T-helper 9 cell (primary cell): Measurements from ENCODE around the gene PARVB.

ENCODE experiments used
- DNase-seq: peaks from one replicate; pipeline ENCODE4 v3.0.0-alpha.2; 2020
- total RNA-seq, 2 donors: gene quantifications; one replicate each; lab custom pipeline; 2026; lab: John Stamatoyannopoulos, UW

The PARVB gene, protein sequence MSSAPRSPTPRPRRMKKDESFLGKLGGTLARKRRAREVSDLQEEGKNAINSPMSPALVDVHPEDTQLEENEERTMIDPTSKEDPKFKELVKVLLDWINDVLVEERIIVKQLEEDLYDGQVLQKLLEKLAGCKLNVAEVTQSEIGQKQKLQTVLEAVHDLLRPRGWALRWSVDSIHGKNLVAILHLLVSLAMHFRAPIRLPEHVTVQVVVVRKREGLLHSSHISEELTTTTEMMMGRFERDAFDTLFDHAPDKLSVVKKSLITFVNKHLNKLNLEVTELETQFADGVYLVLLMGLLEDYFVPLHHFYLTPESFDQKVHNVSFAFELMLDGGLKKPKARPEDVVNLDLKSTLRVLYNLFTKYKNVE
- 11.3 to 12.2 reads per million in 2 donors for total RNA-seq

DNA sequence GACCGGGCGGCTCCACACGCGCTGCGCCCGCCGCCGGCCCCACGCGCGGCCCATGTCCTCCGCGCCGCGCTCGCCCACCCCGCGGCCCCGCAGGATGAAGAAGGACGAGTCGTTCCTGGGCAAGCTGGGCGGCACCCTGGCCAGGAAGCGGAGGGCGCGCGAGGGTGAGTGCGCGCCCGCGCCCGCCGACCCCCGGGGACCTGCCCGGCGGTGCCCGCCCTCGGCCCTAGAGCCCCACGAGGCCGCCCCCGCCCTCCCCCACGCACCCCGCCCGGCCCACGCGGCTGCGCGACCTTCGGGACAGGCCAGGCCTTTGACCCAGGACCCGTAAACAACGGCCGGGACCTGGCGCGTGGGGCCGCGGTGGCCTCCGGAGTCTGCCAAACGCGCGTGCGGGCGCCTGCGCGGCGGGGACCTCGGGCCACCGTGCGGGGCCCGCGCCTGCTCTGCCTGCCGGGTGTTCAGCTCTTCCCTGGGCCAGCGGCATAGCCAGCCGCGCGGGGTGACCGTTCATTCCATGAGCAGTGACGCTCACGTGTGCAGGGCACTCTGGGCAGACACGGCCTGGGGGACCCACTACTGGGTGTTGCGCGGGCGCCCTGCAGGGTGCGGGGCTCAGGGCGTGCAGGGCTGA, at the start of gene PARVB:
Gene PARVB, plus strand, starts transcription at position 15 of the 634 bp plus-strand sequence. Its CDS starts 38 bp downstream, at position 53.
- no peak for DNase-seq

DNA sequence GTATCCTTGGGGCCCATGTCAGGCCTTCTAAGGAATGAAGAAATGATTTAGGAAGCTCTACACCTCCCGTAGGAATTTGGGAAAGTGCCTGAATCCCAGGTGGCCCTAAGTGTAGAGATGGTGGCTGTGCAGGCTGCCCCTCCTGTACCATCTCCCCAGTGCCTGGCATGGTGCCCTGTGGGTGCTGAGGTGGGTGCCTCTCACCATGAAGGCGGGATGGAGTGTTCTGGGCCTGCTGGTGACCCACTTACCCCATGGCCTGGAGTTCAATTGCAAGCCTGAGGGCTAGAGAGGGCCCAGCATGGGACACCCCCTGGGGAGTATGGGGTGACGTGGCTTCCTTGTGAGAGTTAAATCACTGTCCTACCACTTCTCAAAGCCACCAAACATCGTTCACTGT, 49.1 kb upstream of the PARVB start:
- no peak for DNase-seq

DNA sequence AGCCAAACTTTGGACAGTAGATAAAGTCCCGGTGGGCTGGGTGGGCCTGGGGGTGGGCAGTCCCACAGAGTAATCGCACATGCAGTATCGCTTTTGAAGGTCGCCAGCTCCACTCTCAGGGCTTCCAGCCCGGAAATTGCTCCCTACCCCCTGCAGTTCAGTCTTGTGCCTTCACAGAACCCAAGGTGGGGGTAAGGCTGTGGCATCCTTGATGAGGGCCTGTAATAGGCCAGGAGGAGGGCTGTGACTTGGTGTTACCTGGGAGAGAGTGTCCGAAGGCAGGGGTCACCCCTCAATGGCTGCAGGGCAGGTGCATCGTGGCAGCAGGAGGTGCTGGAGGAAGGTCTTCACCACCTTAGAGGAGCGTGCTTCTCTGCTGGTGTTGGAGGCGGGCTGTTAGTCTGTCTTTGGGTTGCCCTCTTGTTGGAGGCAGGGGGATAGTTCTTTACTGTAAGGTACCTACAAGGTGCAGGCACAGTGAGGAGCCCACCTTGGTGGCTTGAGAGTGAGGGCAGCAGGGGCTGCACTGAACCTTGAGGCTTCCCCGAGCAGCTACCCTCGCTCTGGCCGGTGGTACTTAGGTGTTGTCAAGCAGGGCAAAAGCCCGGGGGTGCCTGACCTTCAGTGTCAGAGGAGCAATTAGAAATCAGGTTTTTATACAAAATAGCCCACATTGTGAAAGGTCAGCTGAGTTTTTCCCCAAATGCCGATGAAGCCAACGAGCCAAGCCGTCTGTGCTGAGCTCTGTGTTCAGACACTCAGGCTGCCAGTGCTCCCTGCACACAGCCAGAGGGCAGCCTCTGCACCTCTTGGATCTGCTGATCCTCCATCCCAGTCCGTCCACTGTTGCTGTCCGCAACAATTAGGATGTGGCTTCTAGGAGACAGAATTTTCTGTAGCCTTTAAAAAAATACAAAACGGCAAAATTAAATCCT, 47.0 kb upstream of the PARVB start:
- no peak for DNase-seq

DNA sequence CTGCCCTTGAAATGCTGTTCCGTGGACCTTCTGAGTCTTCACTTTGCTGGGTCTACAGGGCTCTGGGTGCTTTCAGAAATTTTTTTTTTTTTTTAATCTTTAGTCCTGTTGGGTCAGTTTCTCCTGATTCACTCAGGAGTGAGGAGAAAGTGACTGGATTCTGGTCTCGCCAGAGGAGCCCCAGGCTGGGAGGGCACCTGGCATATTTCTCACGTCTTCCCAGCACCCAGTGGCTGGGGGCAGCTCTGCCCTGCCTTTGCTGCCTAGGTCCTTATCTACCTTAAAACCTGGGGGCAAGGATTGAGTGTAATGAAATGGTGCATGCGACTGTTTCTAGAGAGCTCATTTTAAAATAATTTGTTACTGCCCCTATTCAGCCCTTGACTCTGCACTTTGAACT, 45.5 kb upstream of the PARVB start:
- DNase-seq: no peak

DNA sequence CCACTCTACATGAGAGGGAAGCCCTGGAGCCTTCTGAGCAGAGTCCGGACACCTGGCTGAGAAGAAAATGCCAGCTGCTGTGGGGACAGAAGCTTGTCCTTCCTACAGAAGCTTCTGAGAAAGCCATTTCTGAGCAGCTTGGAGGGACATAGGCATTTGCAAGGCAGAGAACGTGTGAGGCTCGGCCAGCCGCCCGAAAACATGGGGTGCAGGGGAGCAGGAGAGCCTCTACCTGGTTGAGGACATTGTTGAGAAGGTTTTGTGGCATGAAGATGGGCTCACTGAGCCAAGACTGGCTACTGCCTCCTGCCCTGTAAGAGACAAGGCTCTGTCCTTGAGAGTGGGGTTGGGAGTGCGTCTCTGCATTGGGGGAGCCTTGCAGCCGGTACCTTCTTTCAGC, 43.5 kb upstream of the PARVB start:
- no peak for DNase-seq

DNA sequence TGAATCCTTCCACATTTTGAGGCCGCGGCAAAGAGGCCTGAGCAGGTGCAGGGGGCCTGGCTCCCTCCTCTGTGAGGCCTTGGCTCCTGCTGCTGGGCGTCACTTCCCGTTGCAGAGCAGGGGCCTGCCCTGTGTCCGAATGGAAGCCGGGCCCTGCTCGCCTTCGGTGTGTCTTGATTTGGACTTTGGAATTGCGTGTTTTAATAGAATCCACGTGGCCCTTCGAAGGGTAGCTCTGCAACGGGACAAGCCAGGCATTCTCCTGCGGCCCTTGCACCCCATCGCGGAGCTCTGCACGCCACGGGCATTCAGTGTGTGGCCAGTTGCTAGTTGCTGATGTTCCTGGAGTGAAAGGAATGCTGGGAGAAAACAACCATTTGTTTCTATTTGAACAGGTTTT, 43.1 kb upstream of the PARVB start:
- no peak for DNase-seq

DNA sequence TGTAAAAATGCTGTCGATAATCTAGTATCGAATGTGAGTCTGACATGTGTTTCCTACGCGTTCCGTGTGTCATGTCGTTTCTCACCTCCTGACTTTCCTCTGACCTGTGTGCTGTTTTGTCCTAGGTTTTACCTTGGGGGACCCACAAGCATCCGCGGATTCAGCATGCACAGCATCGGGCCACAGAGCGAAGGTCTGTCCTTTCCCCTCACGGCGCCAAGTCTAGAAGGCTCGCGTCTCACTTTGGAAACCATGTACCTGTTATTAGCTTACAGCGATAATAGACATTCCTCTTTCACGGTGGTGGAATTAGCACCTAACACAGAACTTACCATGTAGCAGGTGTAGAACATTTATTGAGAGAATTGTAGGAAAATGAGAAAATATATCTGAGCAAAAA, 40.3 kb upstream of the PARVB start:
- DNase-seq: no peak

DNA sequence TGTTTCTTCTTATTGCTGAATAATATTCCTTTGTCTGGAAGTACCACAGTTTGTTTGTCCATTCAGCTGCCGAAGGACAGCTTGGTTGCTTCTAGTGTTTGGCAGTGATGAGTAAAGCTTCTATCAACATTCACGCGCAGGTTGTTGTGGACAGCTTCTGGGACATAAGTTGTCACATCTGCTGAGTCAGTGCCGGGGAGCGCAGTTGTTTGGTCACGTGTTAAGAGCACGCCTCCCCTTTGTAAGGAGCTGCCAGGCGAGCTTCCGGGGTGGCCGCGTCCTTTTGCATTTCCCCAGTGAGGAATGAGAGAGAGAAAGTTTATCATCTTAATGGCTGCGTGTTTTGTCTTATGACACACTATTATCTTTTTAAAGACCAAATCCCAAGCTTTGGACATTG, 38.6 kb upstream of the PARVB start:
- no peak for DNase-seq

DNA sequence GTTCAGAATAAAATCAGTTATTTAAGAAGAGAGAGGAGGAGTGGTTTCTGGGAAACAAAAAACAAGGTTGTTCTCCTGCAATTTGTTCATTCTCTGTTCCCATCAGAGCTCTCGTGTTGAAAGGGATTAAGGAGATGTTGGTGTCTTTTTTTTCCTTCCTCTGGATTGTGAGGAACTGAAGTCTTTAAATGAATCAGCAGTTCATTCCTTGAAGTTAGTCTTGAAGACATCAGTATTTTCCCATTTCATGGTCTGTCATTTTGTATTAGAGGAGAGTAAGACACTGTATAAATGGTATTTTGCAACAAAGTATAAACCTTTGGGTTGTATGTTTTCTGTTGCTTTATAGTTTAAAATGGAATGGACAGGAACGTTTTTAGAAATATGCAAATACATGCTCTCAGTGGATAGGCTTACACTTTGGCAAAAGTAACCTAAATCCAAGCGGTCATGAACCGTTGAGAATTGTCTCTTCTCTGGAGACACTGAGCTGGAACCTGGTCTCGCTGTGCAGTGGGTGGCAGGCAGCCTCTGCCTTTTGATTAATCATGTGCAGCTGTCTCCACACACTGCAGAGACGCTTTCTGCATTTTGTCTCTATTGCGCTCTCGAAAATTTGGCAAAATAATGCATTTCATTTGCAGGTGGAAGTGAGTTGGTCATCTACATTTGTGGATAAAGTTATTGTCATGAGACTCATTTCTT, 35.8 kb upstream of the PARVB start:
- DNase-seq: no peak

DNA sequence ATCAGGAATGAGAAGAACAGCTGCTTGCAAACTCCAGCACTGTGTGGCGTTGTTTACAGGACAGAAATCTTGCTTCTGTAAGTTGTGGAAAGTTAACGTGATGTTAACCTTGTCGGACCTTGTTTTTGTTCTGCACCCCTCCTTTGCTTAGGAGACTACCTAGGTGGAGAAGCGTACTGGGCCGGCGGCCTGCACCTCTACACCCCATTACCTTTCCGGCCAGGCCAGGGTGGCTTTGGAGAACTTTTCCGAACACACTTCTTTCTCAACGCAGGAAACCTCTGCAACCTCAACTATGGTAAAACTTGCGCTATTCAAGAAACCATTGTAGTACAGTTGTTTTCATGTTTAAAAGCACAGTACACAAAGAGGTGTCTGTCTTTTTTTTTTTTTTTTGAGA, 35.1 kb upstream of the PARVB start:
- no peak for DNase-seq

DNA sequence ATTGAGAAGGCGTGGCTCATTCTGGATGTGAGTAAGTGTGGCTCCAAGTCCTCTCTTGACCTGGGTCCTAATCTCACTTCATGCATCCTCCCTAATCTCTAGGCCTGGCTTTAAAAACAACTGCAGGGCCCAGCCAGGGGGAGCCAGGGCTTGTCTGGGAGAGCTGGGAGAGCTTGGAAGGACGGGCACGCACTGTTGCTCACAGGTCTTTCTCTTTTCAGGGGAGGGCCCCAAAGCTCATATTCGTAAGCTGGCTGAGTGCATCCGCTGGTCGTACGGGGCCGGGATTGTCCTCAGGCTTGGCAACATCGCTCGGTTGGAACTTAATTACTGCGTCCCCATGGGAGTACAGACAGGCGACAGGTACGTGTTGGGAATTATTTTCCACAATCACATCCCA, 34.1 kb upstream of the PARVB start:
- no peak for DNase-seq

DNA sequence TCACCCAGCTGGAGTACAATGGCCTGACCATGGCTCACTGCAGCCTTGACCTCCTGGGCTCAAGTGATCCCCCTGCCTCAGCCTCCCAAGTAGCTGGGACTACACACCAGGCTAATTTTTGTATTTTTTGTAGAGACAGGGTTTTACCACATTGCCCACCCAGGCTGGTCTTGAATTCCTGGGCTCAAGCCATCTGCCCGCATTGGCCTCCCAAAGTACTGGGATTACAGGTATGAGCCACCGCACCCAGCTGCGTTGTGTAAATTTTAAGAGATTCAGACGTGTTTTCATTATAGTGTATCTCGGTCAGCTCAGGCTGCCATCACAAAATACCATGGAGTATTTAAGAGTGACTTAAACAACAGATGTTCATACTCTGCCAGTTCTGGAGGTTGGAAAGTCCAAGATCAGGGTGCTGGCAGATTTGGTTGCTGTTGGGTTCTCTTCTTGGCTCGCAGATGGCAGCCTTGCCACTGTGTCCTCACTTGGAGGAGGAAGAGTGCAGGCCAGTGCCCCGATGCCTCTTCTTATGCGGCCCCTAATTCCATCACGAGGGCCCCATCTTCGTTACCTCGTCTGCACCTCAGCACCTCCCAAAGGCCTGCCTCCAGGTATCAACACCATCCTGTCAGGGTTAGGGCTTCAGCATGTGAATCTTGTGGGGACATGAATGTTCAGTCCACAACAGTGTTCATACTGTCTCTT, 32.6 kb upstream of the PARVB start:
- DNase-seq: no peak

DNA sequence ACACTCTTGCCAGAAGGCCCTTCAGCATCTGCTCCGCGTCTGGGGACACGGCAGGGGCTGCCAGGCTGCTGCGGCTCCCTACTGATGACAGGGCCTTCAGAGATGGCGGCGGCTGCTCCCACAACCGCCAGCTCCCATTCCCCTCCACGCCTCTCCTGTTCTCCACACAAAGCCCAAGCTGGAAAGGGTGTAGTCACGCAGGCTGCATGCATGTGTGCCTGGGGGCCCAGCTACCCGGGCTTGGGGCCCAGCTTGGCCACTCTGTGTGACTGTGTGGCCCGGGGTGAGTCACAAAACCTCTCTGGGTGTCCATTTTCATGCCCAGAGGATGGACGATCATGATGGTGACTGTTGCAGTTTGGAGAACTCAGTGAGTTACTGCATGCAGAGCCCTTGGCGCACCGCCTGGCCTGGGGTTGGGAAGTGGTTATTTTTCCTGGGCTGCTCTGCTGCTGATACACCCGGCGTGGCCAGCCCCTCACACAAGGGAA, 31.7 kb upstream of the PARVB start:
- DNase-seq: no peak

DNA sequence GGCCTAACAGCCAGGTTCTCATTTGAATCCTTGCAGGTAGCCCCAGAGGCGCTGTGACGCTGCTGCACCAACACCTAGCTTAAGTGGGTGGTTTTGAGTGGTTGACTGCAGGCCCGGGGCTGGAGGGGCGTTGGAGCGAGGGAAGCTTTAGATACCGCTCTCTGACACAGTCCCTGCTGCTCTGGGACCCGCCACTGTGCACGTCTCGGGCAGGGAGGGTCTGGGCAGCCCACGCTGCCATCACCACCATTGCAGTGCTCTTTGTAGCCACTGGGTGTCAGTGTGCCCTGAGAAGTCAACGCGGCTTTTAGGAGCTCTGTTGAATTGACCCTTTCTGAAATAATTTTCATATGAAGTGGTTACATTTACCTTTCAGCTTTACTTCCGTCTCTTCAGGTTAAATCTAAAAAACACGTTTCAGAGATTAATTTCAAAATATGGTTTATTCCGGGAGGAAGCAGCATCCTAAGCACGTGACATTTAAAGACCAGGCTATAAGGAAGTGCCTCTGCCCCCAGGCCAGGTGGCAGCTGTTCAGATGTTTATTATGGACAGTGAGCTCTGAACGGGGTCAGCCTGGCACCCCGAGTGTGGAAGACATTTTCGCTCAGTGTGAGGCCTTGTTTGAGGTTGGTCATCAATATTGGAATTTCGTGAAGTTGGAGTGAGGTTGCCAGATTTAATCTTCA, 30.9 kb upstream of the PARVB start:
- peak; percentile 45 for DNase-seq

DNA sequence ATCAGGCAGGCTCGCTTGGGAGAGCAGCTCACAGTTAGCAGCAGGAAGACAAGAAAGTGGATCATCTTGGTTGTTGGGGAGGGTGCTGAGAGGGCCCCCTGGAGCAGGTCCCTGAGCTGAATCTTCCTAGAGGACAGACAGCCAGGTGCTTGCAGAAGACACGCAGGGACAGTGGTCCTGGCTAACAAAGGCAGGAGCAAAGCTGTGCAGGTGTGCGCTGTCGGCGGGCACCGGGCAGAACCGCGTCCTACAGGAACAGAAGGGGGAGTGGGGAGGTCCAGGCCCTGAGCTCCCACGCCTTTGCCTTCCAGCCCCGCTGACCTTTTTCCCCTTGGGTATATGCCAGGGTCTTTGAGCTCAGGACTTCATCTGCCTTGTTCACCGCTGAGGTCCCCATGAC, 30.1 kb upstream of the PARVB start:
- no peak for DNase-seq

DNA sequence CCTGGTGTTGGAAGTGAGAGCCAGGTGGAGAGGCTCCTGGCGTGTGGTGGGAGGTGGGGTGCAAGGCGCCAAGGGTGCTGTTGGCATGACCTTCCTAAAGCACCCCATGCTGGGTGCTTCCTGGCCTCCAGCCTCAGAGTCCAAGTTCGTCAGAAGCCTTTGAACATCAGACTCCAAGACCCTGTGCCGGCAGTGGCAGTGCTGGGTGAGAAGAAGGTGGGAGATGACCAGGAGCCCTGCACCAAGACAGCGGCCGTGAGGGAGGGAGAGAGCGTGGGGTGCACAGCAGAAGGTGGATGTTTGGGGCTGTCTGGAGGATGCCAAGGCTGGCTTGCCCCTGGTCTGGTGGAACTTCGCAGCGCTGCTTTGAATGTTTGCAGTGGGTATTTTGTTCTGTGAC, 29.7 kb upstream of the PARVB start:
- no peak for DNase-seq

DNA sequence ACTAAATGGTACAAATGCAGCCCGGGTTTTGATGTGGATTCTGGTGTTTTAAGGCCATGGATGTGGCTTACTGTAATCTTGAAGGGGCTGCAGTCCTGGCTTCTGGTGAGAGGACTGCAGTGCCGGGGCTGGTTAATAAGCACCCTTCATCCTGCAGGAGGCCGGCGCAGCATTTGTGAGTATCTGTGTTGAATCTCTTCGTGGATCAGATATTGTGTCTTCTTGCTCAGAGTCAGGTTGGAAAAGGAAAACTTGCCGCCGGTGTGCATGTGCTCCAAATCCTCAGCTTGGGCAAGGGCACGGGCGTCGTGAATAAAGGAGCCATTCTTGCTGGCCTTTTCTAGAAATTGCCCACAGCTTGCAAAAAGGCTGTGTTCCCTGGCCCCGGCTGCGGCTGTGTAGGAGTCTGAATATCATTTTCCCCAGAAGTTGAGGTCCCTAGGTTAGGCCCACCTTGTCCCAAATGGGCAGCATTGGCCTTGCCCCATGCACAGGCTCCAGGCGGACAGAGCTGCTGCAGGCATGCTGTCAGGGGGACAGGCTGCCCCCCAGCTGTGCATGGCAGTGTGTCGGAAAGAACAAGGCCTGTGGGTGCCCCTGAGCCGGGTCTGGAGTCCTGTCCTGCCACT, 28.9 kb upstream of the PARVB start:
- DNase-seq: no peak

DNA sequence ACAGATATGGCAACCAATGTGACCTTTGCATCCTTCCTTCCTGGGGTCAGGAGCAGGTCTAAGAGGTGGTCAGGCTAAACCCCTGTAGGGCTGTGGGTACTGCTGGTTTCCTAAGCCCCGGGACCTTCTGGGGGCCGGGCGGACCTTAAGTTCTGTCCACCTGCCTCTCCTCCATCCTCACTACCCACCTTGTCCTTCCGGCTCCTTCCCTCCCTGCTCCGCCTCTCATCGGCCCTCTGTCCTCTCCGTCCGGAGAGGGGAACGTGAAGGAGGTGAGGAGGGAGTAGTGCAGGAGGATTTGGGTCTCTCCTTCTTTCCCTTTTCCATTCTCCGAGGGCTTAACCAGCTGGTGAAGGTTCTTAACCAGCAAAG, 28.3 kb upstream of the PARVB start:
- no peak for DNase-seq

DNA sequence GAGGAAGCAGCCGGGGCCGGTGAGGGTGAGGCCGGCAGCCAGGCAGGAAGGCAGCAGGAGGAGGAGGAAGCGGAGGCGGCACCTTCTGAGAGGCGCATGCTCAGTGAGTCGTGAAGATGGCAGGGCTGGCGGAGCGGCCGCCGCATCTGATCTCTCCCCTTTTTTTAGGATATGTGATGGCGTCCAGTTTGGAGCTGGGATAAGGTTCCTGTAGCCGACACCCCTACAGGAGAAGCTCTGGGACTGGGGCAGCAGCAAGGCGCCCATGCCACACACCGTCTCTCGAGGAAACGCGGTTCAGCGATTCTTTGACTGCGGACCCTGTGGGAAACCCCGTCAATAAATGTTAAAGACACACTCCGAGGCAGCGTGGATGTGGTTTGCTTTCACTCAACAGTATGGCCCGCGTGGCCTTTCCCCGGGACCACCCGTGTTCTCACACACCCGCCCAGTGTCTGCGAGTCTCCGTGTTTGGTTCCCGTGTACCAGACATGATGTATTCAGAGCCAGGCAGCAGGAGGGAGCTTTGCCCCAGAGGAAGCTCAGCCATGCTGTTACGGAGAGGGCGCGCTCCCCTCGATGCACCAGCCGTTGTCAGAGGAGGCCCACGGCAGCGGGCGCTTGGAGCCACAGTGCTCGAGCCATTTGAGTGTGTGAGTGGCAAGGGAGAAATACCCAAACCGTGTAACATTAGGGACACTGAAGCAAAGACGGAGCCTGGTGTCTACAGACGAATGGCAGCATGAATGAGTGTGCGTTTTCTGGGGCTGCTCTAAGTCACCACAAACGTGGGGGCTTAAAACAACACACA, 27.7 kb upstream of the PARVB start:
- peak; percentile 49 for DNase-seq

DNA sequence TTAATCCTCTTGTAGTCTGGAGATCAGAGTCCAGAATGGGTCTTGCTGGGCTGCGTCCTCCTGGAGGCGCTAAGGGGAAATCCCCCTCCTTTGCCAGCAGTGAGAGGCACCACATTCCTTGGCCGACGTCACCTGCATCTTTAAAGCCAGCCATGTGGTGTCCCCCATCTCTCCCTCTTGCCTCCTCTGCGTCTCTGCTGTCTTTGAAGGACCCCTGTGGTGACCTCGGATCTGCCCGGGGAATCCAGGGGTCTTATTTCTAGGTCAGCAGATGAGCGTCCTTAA, 27.2 kb upstream of the PARVB start:
- DNase-seq: no peak
